GM23248 (cell line): ENCODE measurements around the gene SUPT3H.

Source experiments
- EZH2 ChIP-seq: fragments of 200-600 bp; sonication (generic); IDR thresholded peaks from 2 replicates; pipeline ENCODE4 v1.6.1; 2018; ENCODE audit warnings: antibody characterized with exemption, mild to moderate bottlenecking; ENCODE audit not compliant: insufficient read depth, poor library complexity, severe bottlenecking
- EZH2phosphoT487 ChIP-seq: fragments of 200-600 bp; sonication (generic); IDR thresholded peaks from 2 replicates; pipeline ENCODE4 v1.6.1; 2018; ENCODE audit warnings: antibody characterized with exemption, moderate library complexity, mild to moderate bottlenecking, low read depth; ENCODE audit not compliant: insufficient read depth

DNA sequence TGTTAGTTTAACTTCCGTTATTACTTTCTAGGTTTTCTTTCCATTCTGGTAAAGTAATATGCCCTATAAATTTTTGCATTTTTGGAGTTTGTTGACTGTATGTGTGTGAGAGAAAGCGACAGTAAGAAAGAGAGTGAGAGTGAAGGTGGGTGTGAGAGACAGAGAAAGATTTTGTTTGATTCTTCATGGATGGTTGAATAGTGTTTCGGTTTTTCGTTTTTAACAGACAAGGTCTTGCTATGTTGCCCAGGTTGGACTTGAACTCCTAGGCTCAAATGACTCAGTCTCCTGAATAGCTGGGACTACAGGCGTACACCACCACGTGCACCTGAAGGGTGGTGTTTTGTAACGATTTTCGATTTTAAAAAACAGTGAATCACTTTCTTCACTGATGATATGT, 378.7 kb downstream of the SUPT3H start:
- TF ChIP-seq EZH2 = no peak
- TF ChIP-seq EZH2phosphoT487 = no peak
